GM12872 (cell line): ENCODE results near the gene PTPN9.

ENCODE experiments used
- CTCF ChIP-seq: IDR thresholded peaks from 3 replicates; pipeline ENCODE4 v1.5.1; 2011; ENCODE audit warnings: low read depth, mild to moderate bottlenecking, low read length, moderate library complexity; ENCODE audit not compliant: insufficient read depth

Gene PTPN9

GRCh38 chr15:75591655-75592364 lies 12.7 kb upstream of the PTPN9 start:
- TF ChIP-seq CTCF = no peak

- no peak for TF ChIP-seq CTCF
Observed at GRCh38 chr15:75590239-75590638, 11.1 kb upstream of the PTPN9 start.

DNA sequence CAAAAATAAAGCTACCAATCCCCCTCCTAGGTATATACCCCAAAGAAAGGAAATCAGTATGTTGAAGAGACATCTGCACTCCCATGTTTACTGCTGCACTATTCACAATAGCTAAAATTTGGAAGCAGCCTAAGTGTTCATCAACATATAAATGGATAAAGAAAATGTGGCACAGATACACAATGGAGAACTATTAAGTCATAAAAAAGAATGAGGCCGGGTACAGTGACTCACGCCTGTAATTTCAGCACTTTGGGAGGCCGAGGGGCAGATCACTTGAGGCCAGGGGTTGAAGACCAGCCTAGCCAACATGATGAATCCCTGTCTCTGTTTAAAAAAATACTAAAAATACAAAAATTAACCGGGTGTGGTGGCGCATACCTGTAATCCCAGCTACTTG lies 10.0 kb upstream of the PTPN9 start:
- TF ChIP-seq CTCF = no peak

DNA sequence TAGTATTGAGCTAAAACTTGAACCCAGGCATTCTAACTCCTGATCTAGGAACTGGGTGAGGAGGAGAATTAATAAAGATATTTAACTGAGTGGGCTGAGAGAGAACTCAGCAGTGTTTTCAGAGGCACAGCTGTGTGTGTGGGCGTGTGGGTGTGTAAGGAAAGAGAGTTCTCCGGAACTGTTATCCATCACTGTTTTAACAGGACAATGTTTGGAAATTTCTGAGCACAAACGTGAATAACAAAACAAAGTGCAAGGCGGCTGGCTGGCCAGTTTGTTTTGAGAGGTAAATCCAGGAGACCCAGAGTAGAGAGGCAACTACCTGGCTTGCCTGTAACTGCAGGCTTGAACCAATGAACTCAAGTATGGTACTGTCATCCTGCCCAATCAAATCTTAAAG lies 5.0 kb upstream of the PTPN9 start:
- TF ChIP-seq CTCF = no peak

GRCh38 chr15:75583701-75584100 lies 4.6 kb upstream of the PTPN9 start:
- TF ChIP-seq CTCF = no peak

DNA sequence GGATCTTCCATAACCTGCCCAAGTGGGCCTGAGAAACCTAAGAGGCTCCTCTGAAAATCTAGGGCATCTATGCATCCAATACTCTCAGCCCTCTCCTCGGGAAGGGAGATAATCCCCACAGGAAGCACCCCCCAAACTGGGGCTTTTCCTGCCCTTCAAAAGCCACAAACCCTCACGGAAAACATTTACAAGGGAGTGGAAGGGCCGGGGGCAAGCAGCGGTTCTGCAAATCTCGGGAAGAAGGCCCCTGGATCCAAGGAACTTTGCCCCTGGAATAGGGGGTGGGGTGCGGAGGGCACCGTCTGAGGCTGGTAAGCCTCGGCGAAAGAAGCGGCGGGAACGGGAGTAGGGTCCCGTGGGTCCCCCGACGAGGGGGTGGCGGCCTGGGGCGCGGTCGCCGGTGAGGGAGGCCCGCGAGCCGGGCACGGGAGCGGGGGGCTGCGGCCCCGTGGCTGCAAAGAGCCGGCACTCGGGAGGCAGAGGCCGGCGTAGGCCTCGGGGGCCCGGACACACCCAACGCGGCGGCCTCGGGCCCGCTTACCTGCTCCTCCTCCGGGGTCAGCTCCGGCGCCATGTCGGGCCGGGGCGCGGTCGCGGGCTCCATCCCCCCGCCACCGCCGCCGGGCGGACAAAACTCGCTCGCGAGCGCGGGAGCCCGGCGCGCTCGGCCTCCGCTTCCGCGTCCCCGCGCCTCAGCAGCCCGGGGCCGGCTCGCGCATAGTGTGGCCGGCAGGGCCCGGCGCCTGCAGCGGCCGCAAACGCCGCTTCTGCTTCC lies 755 bp downstream of the PTPN9 start:
- TF ChIP-seq CTCF = no peak

- TF ChIP-seq CTCF = no peak
Observed at GRCh38 chr15:75577401-75578172, 1.5 kb downstream of the PTPN9 start.
